ENCODE results near the gene KBTBD4.

DNA sequence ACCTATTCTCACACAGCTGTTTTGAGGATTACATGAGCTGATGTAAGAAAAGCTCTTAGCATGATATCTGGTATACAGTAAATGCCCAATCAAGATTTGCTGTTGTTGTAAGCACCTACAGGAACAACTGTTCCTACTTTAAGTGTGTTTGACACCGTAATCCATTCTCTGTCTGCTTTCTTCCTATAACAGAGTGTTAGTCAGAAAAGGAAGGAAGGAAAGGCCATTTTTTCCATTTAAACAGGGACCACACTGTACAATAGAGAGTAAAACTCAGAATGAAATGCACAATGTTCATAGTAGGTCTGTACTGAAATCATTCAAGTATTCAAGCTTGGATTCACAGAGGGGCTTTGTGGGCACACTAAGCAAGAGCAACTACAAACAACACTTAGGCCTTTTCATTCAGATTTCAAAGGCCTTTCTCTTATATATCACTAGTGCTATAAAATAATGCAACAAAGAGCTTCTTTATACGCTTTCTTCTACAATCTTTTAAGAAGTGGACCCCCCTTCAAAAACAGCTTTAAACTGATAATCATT is 42.1 kb upstream of the KBTBD4 start:
- TF ChIP-seq, protein P1, sequence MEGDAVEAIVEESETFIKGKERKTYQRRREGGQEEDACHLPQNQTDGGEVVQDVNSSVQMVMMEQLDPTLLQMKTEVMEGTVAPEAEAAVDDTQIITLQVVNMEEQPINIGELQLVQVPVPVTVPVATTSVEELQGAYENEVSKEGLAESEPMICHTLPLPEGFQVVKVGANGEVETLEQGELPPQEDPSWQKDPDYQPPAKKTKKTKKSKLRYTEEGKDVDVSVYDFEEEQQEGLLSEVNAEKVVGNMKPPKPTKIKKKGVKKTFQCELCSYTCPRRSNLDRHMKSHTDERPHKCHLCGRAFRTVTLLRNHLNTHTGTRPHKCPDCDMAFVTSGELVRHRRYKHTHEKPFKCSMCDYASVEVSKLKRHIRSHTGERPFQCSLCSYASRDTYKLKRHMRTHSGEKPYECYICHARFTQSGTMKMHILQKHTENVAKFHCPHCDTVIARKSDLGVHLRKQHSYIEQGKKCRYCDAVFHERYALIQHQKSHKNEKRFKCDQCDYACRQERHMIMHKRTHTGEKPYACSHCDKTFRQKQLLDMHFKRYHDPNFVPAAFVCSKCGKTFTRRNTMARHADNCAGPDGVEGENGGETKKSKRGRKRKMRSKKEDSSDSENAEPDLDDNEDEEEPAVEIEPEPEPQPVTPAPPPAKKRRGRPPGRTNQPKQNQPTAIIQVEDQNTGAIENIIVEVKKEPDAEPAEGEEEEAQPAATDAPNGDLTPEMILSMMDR (IDR thresholded peaks at IDR 0.05), result no peak
- no peak for TF ChIP-seq ZFX (IDR thresholded peaks at IDR 0.05; ENCODE audit: borderline replicate concordance)

All from 22Rv1 (cell line).